Liver (tissue), 9 donors: ENCODE data around the gene DGKH. TPM values are rescaled to one million over a fixed set of nuclear protein-coding genes. Genes with fewer than 3 reads are reported as not detected.

Experiments
- DNase-seq: peaks from one replicate; pipeline ENCODE4 v3.0.0-alpha.2; 2017; ENCODE audit warnings: low spot score
- H3K27ac ChIP-seq, 2 donors: one replicate each; pipeline ENCODE4 v1.7.0; 2013; ENCODE audit warnings: inconsistent platforms in 2 of 2, low read length in 2 of 2, control low read depth in 1 of 2, low read depth in 1 of 2, mild to moderate bottlenecking in 1 of 2
- H3K27me3 ChIP-seq, 4 donors: one replicate each; pipeline versions ENCODE4 v1.6.1 to v1.7.0; 2013; ENCODE audit warnings: low read length in 3 of 4, inconsistent platforms in 1 of 4, mild to moderate bottlenecking in 1 of 4, moderate library complexity in 1 of 4; ENCODE audit not compliant: control insufficient read depth in 4 of 4, insufficient read depth in 4 of 4
- H3K36me3 ChIP-seq, 4 donors: one replicate each; pipeline versions ENCODE4 v1.6.1 to v1.7.0; 2013; ENCODE audit warnings: low read length in 3 of 4, mild to moderate bottlenecking in 3 of 4, low read depth in 1 of 4, moderate library complexity in 1 of 4; ENCODE audit not compliant: control insufficient read depth in 4 of 4, insufficient read depth in 3 of 4
- H3K4me1 ChIP-seq, 4 donors: one replicate each; pipeline versions ENCODE4 v1.6.1 to v1.7.0; 2013; ENCODE audit warnings: low read length in 3 of 4, mild to moderate bottlenecking in 3 of 4, moderate library complexity in 1 of 4; ENCODE audit not compliant: control insufficient read depth in 4 of 4, insufficient read depth in 4 of 4
- H3K4me3 ChIP-seq, 3 donors: one replicate each; pipeline versions ENCODE4 v1.6.1 to v1.7.0; 2013; ENCODE audit warnings: low read length in 3 of 3, control low read depth in 1 of 3, low read depth in 1 of 3, mild to moderate bottlenecking in 1 of 3
- H3K9ac ChIP-seq, 2 donors: one replicate each; pipeline ENCODE4 v1.7.0; 2013; ENCODE audit warnings: low read length in 2 of 2, mild to moderate bottlenecking in 2 of 2, moderate library complexity in 2 of 2, control low read depth in 1 of 2, low read depth in 1 of 2
- H3K9me3 ChIP-seq, 4 donors: one replicate each; pipeline versions ENCODE4 v1.6.1 to v1.7.0; 2013; ENCODE audit warnings: low read length in 3 of 4; ENCODE audit not compliant: control insufficient read depth in 4 of 4
- EGR1 ChIP-seq, 2 donors: IDR thresholded peaks; 2 replicates each; pipeline ENCODE4 v1.6.1; 2016 to 2018; ENCODE audit warnings: antibody characterized with exemption in 2 of 2, low read depth in 2 of 2
- FOXA1 ChIP-seq: IDR thresholded peaks from 2 replicates; pipeline ENCODE4 v1.6.1; 2016; ENCODE audit warnings: antibody characterized with exemption
- FOXA2 ChIP-seq: IDR thresholded peaks from 2 replicates; pipeline ENCODE4 v1.6.1; 2016; ENCODE audit warnings: antibody characterized with exemption
- GABPA ChIP-seq, 2 donors: IDR thresholded peaks in 1 of 2; conservative IDR thresholded peaks in 1 of 2; 2 replicates each; pipeline ENCODE4 v1.6.1; 2016; ENCODE audit warnings: antibody characterized with exemption in 2 of 2, mild to moderate bottlenecking in 1 of 2, moderate library complexity in 1 of 2
- HNF4A ChIP-seq, 2 donors: conservative IDR thresholded peaks; 2 replicates each; pipeline ENCODE4 v1.6.1; 2016; ENCODE audit warnings: antibody characterized with exemption in 2 of 2, mild to moderate bottlenecking in 2 of 2
- HNF4G ChIP-seq: IDR thresholded peaks from 2 replicates; pipeline ENCODE4 v1.6.1; 2016; ENCODE audit warnings: antibody characterized with exemption
- JUND ChIP-seq, 2 donors: IDR thresholded peaks; 2 replicates each; pipeline ENCODE4 v1.6.1; 2016; ENCODE audit warnings: antibody characterized with exemption in 2 of 2
- NR2F2 ChIP-seq: IDR thresholded peaks from 2 replicates; pipeline ENCODE4 v1.6.1; 2016; ENCODE audit warnings: antibody characterized with exemption
- RAD21 ChIP-seq, 2 donors: IDR thresholded peaks; 2 replicates each; pipeline ENCODE4 v1.6.1; 2016; ENCODE audit warnings: antibody characterized with exemption in 2 of 2, mild to moderate bottlenecking in 2 of 2
- RXRA ChIP-seq, 2 donors: IDR thresholded peaks; 2 replicates each; pipeline ENCODE4 v1.6.1; 2017 to 2018; ENCODE audit warnings: antibody characterized with exemption in 2 of 2, mild to moderate bottlenecking in 1 of 2
- SP1 ChIP-seq: IDR thresholded peaks from 2 replicates; pipeline ENCODE4 v1.6.1; 2018; ENCODE audit warnings: antibody characterized with exemption, mild to moderate bottlenecking
- TAF1 ChIP-seq: conservative IDR thresholded peaks from 2 replicates; pipeline ENCODE4 v1.6.1; 2016; ENCODE audit warnings: antibody characterized with exemption, mild to moderate bottlenecking
- YY1 ChIP-seq: IDR thresholded peaks from 2 replicates; pipeline ENCODE4 v1.6.1; 2016; ENCODE audit warnings: antibody characterized with exemption, mild to moderate bottlenecking
- ZBTB33 ChIP-seq: IDR thresholded peaks from 2 replicates; pipeline ENCODE4 v1.6.1; 2016; ENCODE audit warnings: antibody characterized with exemption
- WGBS: extraction: QIAGEN DNeasy Blood & Tissue Kit; methylation state at CpG from one replicate; pipeline ENCODE4 v1.1.7; 2013; 5-methylcytosine and 5-hydroxymethylcytosine counted together
- polyA plus RNA-seq, 2 donors: library from polyadenylated mRNA; stranded (reverse) in 1 of 2; unstranded in 1 of 2; fragments of 200-250 nt in 1 of 2; fragments of >200 nt in 1 of 2; fragmentation: Nextera tagmentation in 1 of 2; extraction: Ambion mirVana in 1 of 2; gene quantifications; one replicate each; pipeline versions ENCODE4 v1.2.1 to v1.2.3, GENCODE V29; 2013 to 2015
- total RNA-seq, 2 donors: library from RNA; depleted of rRNA; stranded (reverse); fragments of >200 nt; gene quantifications; one replicate each; pipeline ENCODE4 v1.2.3, GENCODE V29; 2014
- TF ChIP-seq, protein P1 (sequence below): IDR thresholded peaks from 2 replicates; pipeline ENCODE4 v1.6.1; 2016; ENCODE audit warnings: antibody characterized with exemption, mild to moderate bottlenecking
- TF ChIP-seq, protein P2 (sequence below): IDR thresholded peaks from 2 replicates; pipeline ENCODE4 v1.6.1; 2016; ENCODE audit warnings: antibody characterized with exemption
- TF ChIP-seq, protein P3 (sequence below): IDR thresholded peaks from 2 replicates; pipeline ENCODE4 v1.6.1; 2016; ENCODE audit warnings: antibody characterized with exemption
- TF ChIP-seq, protein P4 (sequence below): fragments of 150-350 bp; IDR thresholded peaks from 2 replicates; pipeline ENCODE4 v1.5.1; 2017; ENCODE audit warnings: improper control_type of control experiment, low read depth, low read length; ENCODE audit not compliant: missing input control
- donor health status: healthy.
- donor health status: healthy.
- donor health status: healthy.
- donor health status: healthy.
- donor health status: healthy.

DGKH gene
- total and polyA plus RNA-seq, 4 donors, result 0.25 to 3.7 (median 0.97) TPM

- H3K36me3 ChIP-seq, result no peaks in the 10 kb centered on the region
- DNase-seq, result no peak
- no peak overlapping the region for H3K27ac ChIP-seq
- no peak overlapping the region for H3K9ac ChIP-seq
- no peaks in the 10 kb centered on the region for H3K4me1 ChIP-seq
- H3K4me3 ChIP-seq, result no peak overlapping the region
- 93% methylated on average over 2 of the region's 2 CpGs for WGBS
- no peaks in the 10 kb centered on the region for H3K27me3 ChIP-seq
- TF ChIP-seq, protein P1, sequence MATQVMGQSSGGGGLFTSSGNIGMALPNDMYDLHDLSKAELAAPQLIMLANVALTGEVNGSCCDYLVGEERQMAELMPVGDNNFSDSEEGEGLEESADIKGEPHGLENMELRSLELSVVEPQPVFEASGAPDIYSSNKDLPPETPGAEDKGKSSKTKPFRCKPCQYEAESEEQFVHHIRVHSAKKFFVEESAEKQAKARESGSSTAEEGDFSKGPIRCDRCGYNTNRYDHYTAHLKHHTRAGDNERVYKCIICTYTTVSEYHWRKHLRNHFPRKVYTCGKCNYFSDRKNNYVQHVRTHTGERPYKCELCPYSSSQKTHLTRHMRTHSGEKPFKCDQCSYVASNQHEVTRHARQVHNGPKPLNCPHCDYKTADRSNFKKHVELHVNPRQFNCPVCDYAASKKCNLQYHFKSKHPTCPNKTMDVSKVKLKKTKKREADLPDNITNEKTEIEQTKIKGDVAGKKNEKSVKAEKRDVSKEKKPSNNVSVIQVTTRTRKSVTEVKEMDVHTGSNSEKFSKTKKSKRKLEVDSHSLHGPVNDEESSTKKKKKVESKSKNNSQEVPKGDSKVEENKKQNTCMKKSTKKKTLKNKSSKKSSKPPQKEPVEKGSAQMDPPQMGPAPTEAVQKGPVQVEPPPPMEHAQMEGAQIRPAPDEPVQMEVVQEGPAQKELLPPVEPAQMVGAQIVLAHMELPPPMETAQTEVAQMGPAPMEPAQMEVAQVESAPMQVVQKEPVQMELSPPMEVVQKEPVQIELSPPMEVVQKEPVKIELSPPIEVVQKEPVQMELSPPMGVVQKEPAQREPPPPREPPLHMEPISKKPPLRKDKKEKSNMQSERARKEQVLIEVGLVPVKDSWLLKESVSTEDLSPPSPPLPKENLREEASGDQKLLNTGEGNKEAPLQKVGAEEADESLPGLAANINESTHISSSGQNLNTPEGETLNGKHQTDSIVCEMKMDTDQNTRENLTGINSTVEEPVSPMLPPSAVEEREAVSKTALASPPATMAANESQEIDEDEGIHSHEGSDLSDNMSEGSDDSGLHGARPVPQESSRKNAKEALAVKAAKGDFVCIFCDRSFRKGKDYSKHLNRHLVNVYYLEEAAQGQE, result no peak
- TF ChIP-seq, protein P2, sequence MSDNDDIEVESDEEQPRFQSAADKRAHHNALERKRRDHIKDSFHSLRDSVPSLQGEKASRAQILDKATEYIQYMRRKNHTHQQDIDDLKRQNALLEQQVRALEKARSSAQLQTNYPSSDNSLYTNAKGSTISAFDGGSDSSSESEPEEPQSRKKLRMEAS, result no peak
- TF ChIP-seq RAD21 (IDR thresholded peaks at IDR 0.05), result no peak
- TF ChIP-seq JUND (IDR thresholded peaks at IDR 0.05), result no peak
- H3K9me3 ChIP-seq, result peaks cover 0 to 4% (median under 1%) of the 10 kb centered on the region in 4 donors
These were observed 9.6 kb downstream of the DGKH start for GRCh38 chr13:42057918-42058530.

DNA sequence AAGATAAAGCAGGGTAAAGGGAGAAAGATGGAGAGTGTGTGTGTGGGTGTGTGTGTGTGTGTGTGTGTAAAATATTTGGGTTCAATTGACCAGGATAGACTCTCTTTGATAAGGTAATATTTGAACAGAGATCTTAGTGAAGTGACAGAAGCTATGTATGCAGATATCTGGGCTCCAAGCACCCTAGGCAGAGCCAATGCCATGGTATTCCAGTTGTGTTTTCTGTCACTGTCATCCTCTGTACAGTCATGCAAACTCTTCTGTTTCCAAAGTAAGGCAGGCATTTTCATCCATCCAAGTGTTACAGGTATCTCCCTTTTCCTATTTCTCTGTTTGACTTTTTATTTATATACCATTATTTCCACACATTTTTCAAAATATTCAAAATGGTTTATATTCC, 13.5 kb downstream of the DGKH start:
- no peak overlapping the region for H3K4me3 ChIP-seq
- H3K36me3 ChIP-seq, result no peaks in the 10 kb centered on the region
- no peak for DNase-seq
- no peak overlapping the region for H3K27ac ChIP-seq
- H3K9ac ChIP-seq, result no peak overlapping the region
- TF ChIP-seq, protein P2, result no peak
- no peak for TF ChIP-seq FOXA2
- TF ChIP-seq YY1, result no peak
- TF ChIP-seq, protein P3, sequence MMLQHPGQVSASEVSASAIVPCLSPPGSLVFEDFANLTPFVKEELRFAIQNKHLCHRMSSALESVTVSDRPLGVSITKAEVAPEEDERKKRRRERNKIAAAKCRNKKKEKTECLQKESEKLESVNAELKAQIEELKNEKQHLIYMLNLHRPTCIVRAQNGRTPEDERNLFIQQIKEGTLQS, result no peak
- TF ChIP-seq NR2F2, result no peak
- no peak for TF ChIP-seq SP1
- TF ChIP-seq GABPA (IDR thresholded peaks at IDR 0.05 in 1 of 2, conservative IDR thresholded peaks at IDR 0.05 in 1 of 2), result no peak
- no peak for TF ChIP-seq HNF4G
- TF ChIP-seq TAF1, result no peak
- TF ChIP-seq, protein P4, sequence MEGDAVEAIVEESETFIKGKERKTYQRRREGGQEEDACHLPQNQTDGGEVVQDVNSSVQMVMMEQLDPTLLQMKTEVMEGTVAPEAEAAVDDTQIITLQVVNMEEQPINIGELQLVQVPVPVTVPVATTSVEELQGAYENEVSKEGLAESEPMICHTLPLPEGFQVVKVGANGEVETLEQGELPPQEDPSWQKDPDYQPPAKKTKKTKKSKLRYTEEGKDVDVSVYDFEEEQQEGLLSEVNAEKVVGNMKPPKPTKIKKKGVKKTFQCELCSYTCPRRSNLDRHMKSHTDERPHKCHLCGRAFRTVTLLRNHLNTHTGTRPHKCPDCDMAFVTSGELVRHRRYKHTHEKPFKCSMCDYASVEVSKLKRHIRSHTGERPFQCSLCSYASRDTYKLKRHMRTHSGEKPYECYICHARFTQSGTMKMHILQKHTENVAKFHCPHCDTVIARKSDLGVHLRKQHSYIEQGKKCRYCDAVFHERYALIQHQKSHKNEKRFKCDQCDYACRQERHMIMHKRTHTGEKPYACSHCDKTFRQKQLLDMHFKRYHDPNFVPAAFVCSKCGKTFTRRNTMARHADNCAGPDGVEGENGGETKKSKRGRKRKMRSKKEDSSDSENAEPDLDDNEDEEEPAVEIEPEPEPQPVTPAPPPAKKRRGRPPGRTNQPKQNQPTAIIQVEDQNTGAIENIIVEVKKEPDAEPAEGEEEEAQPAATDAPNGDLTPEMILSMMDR, result no peak
- TF ChIP-seq HNF4A (conservative IDR thresholded peaks at IDR 0.05), result no peak
- TF ChIP-seq, protein P1, result no peak
- no peak for TF ChIP-seq ZBTB33
- no peak for TF ChIP-seq RXRA (IDR thresholded peaks at IDR 0.05)
- no peak for TF ChIP-seq RAD21 (IDR thresholded peaks at IDR 0.05)
- no peak for TF ChIP-seq JUND (IDR thresholded peaks at IDR 0.05)
- TF ChIP-seq EGR1 (IDR thresholded peaks at IDR 0.05; ENCODE audit: low read depth in 2 of 2), result no peak
- TF ChIP-seq FOXA1, result no peak
- H3K9me3 ChIP-seq, result peaks cover 0 to 4% (median under 1%) of the 10 kb centered on the region in 4 donors
- no peaks in the 10 kb centered on the region for H3K4me1 ChIP-seq
- no peaks in the 10 kb centered on the region for H3K27me3 ChIP-seq
